ENCODE results near the gene ATAD2B. TPM values are rescaled to one million over a fixed set of nuclear protein-coding genes. Genes with fewer than 3 reads are reported as not detected.
"Not testable (repeated sequence)": the region's sequence is repeated elsewhere in the genome, so short reads cannot be mapped to it uniquely, and the experiment has no call there.

Gene ATAD2B
- total RNA-seq, 1 donor from 2014 or later, result 8.1 TPM

DNA sequence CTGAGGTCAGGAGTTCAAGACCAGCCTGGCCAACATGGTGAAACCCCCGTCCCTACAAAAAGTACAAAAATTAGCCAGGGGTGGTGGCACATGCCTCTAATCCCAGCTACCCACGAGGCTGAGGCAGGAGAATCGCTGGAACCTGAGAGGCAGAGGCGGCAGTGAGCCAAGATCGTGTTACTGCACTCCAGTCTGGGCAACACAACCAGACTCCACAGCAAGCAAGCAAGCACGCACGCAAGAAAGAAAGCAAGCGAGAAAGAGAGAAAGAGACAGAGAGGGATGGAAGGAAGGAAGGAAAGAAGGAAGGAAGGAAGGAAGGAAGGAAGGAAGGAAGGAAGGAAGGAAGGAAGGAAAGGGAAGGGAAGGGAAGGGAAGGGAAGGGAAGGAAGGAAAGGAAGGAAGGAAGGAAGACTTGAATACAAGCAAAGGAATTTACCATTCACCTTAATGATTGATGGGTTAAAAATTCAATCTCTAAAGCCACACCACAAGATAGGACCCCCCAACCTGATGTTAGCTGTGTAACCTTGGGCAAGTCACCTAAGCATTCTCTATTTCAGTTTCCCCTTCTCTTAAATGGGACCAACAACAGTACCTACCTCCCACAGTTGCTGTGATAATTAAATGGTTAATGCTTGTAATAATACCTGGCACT lies 181.7 kb downstream of the ATAD2B start:
- H3K4me3 ChIP-seq (ENCODE audit: low read depth, low read length), result no peak overlapping the region
- no peaks in the 10 kb centered on the region for H3K36me3 ChIP-seq (ENCODE audit: control insufficient read depth, insufficient read depth, low read length)
- no peak for DNase-seq (ENCODE audit: low read depth)
- H3K27me3 ChIP-seq (ENCODE audit: control insufficient read depth, insufficient read depth, low read length), result no peaks in the 10 kb centered on the region
- TF ChIP-seq, protein P1, sequence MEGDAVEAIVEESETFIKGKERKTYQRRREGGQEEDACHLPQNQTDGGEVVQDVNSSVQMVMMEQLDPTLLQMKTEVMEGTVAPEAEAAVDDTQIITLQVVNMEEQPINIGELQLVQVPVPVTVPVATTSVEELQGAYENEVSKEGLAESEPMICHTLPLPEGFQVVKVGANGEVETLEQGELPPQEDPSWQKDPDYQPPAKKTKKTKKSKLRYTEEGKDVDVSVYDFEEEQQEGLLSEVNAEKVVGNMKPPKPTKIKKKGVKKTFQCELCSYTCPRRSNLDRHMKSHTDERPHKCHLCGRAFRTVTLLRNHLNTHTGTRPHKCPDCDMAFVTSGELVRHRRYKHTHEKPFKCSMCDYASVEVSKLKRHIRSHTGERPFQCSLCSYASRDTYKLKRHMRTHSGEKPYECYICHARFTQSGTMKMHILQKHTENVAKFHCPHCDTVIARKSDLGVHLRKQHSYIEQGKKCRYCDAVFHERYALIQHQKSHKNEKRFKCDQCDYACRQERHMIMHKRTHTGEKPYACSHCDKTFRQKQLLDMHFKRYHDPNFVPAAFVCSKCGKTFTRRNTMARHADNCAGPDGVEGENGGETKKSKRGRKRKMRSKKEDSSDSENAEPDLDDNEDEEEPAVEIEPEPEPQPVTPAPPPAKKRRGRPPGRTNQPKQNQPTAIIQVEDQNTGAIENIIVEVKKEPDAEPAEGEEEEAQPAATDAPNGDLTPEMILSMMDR (IDR thresholded peaks at IDR 0.05; ENCODE audit: insufficient read depth, low read length, poor library complexity, severe bottlenecking), result no peak

DNA sequence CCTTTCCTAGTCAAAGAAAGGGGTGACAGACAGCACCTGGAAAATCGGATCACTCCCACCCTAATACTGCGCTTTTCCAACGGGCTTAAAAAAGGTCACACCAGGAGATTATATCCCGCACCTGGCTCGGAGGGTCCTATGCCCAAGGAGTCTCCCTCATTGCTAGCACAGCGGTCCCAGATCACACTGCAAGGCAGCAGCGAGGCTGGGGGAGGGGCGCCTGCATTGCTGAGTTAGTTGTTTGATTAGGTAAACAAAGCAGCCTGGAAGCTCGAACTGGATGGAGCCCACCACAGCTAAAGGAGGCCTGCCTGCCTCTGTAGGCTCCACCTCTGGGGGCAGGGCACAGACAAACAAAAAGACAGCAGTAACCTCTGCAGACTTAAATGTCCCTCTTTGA lies 190.1 kb downstream of the ATAD2B start:
- not testable (repeated sequence) for H3K36me3 ChIP-seq (ENCODE audit: control insufficient read depth, insufficient read depth, low read length); H3K27me3 ChIP-seq (ENCODE audit: control insufficient read depth, insufficient read depth, low read length); H3K4me3 ChIP-seq (ENCODE audit: low read depth, low read length); DNase-seq (ENCODE audit: low read depth)

DNA sequence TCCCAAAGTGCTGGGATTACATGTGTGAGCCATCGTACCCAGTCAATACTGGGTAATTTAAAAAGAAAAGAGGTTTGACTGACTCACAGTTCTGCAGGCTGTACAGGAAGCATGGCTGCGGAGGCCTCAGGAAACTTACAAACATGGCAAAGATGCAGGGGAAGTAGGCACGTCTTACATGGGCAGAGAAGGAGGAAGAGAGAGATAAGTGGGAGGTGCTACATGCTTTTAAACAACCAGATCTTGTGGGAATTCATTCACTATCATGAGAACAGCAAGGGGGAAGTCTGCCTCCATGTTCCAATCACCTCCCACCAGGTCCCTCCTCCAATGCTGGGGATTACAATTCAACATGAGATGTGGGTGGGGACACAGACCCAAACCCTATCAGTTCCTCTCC lies 192.5 kb downstream of the ATAD2B start:
- no peak for DNase-seq (ENCODE audit: low read depth)
- Histone ChIP-seq H3K4me3 (ENCODE audit: low read depth, low read length) (no peak overlapping the region), H3K27me3 (ENCODE audit: control insufficient read depth, insufficient read depth, low read length) (no peaks in the 10 kb centered on the region), H3K36me3 (ENCODE audit: control insufficient read depth, insufficient read depth, low read length) (no peaks in the 10 kb centered on the region)
- TF ChIP-seq, protein P1 (IDR thresholded peaks at IDR 0.05; ENCODE audit: insufficient read depth, low read length, poor library complexity, severe bottlenecking), result no peak

DNA sequence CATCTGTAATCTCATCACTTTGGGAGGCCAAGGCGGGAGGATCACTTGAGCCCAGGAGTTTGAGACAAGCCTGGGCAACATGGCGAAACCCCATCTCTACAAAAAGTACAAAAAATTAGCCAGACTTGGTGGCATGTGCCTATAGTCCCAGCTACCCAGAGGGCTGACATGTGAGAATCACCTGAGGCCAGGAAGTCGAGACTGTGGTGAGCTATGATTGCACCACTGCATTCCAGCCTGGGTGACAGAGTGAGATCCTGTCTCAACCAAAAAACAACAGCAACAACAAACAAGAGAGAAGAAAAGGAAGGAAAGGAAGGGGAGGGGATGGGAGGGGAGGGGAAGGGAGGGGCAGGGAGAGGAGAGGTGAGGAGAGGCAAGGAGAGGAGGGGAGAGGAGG lies 203.9 kb downstream of the ATAD2B start:
- H3K36me3 ChIP-seq (ENCODE audit: control insufficient read depth, insufficient read depth, low read length); H3K4me3 ChIP-seq (ENCODE audit: low read depth, low read length); H3K27me3 ChIP-seq (ENCODE audit: control insufficient read depth, insufficient read depth, low read length); DNase-seq (ENCODE audit: low read depth): not testable (repeated sequence)

DNA sequence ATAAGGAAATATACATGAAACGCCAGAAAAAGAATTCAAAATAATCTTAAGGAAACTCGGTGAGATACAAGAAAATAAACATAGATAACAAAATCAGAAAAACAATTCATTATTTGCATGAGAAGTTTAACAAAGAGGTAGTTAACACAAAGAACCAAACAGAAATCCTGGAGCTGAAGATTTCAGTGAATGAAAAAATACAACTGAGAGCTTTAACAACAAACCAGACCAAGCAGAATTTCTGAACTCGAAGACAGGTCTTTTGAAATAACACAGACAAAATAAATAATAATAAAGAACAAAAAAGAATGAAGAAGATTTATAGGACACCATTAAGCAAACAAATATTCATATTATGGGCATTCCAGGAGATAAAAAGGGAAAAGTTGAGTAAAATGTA lies 204.7 kb downstream of the ATAD2B start:
- no peaks in the 10 kb centered on the region for H3K36me3 ChIP-seq (ENCODE audit: control insufficient read depth, insufficient read depth, low read length)
- DNase-seq (ENCODE audit: low read depth), result no peak
- TF ChIP-seq, protein P1 (IDR thresholded peaks at IDR 0.05; ENCODE audit: insufficient read depth, low read length, poor library complexity, severe bottlenecking), result no peak
- H3K27me3 ChIP-seq (ENCODE audit: control insufficient read depth, insufficient read depth, low read length), result no peaks in the 10 kb centered on the region
- H3K4me3 ChIP-seq (ENCODE audit: low read depth, low read length), result no peak overlapping the region

DNA sequence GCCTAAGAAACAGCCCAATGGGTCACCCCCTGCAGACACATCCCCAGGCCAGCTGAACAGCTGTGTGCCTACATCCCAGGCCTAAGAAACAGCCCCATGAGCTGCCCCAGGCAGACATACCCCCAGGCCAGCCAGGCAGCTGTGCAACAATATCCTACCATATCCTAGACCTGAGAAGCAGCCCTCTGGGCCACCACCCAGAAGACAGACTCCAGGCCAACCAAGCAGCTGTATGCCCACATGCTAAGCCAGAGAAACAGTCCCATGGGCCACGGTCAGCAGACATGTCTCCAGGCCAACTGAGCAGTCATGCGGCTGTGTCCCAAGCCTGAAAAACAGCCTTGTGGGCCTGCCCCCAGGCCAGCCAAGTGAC lies 205.5 kb downstream of the ATAD2B start:
- Histone ChIP-seq H3K4me3 (ENCODE audit: low read depth, low read length) (no peak overlapping the region), H3K27me3 (ENCODE audit: control insufficient read depth, insufficient read depth, low read length) (no peaks in the 10 kb centered on the region), H3K36me3 (ENCODE audit: control insufficient read depth, insufficient read depth, low read length) (no peaks in the 10 kb centered on the region)
- TF ChIP-seq, protein P1 (IDR thresholded peaks at IDR 0.05; ENCODE audit: insufficient read depth, low read length, poor library complexity, severe bottlenecking), result no peak
- no peak for DNase-seq (ENCODE audit: low read depth)

DNA sequence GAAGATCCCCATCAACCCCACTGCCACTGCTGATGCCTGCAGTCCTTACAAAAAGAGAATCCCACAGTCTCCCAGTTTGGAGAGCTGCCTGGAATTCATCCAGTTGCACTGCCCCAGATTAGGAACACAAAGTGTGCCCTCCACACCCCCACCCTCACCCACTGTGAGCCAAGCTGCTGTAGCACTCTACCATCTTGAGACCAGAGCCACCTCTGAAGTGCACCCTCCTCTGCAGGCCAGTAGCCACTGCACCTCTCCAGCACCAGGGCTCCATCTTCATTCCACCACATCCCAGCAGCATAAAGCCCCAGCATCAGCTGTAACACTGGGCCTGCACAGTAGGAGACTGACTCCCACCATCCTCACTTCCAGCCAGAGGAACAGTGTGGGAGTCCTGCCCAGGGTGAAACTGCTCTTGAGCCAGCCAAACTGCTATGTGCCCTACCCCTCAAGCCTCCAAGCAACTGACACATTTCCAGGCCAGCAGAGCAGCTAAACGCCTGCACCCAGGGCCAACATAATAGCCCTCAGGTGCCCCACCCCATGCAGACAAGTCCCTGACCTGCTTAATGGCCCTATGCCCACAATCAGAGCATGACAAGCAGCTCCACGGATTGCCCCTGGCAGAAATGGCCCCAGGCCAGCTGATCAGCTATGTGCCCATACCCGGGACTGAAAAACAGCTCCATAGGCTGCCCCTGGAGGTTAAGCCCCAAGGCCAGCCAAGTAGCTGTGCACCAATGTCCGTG lies 206.0 kb downstream of the ATAD2B start:
- DNase-seq (ENCODE audit: low read depth), result no peak
- H3K36me3 ChIP-seq (ENCODE audit: control insufficient read depth, insufficient read depth, low read length), result no peaks in the 10 kb centered on the region
- TF ChIP-seq, protein P1 (IDR thresholded peaks at IDR 0.05; ENCODE audit: insufficient read depth, low read length, poor library complexity, severe bottlenecking), result no peak
- H3K4me3 ChIP-seq (ENCODE audit: low read depth, low read length), result no peak overlapping the region
- no peaks in the 10 kb centered on the region for H3K27me3 ChIP-seq (ENCODE audit: control insufficient read depth, insufficient read depth, low read length)

Measured in kidney epithelial cell (primary cell).